ENCODE data around the gene FBLN7. TPM values are rescaled to one million over a fixed set of nuclear protein-coding genes. Genes with fewer than 3 reads are reported as not detected.

Gene FBLN7
- total RNA-seq, 1 experiment from 2014 or later: 4.1 TPM

DNA sequence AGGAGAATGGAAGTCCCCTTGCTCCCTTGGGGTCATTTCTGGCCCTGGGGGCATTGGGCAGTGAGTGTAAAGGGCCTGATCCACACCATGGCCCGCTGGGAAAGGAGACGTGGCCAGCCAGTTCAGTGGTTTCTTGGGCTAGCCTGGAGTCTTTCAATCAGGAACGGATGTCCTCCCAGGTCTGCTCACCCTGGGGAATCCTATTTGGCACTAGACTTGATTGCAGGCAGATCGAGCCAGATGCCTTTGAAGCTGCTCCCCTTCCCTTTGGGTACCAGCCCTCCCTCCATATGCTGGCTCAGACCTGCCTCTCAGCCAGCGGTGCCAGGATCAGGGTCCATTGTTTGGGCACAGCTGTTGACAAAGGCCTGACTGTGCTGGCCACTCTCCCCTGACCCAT, 11.0 kb downstream of the FBLN7 start:
- no TSS peak for BruUV-seq (replicated peaks)
- POLR2A ChIA-PET (ENCODE audit: low non-redundant PET): no interaction called here
- CTCF ChIA-PET: no interaction called here

GRCh38 chr2:112149866-112150435, 11.8 kb downstream of the FBLN7 start:
- Histone ChIP-seq H3K4me1 (ENCODE audit: insufficient read depth, low read length, poor library complexity, severe bottlenecking) (no peaks in the 10 kb centered on the region), H3K27ac (ENCODE audit: low read depth, low read length, poor library complexity, severe bottlenecking) (no peak overlapping the region), H3K4me3 (ENCODE audit: low read depth, low read length, poor library complexity, severe bottlenecking) (no peak overlapping the region), H3K9me3 (ENCODE audit: low read depth, low read length, poor library complexity, severe bottlenecking) (no peaks in the 10 kb centered on the region), H3K27me3 (replicated peaks; ENCODE audit: insufficient read depth, low read depth, low read length, poor library complexity) (no peaks in the 10 kb centered on the region), H3K36me3 (ENCODE audit: insufficient read depth, low read length, poor library complexity, severe bottlenecking) (no peaks in the 10 kb centered on the region)
- intact Hi-C loops (cut with micrococcal nuclease; ENCODE audit: unreplicated experiment): no loop called here
- TF ChIP-seq CTCF (conservative IDR thresholded peaks at IDR 0.05; ENCODE audit: low read depth, low read length): no peak
- no peak for TF ChIP-seq EZH2 (IDR thresholded peaks at IDR 0.05; ENCODE audit: borderline replicate concordance, low read depth, low read length, poor library complexity, severe bottlenecking)
- no TSS peak for BruUV-seq (replicated peaks)
- ChIA-PET CTCF (no interaction called here), POLR2A (ENCODE audit: low non-redundant PET) (no interaction called here)
- no peak for DNase-seq (ENCODE audit: low spot score)

More for the DNA sequence above, 11.0 kb downstream of the FBLN7 start:
- no peaks in the 10 kb centered on the region for H3K4me1 ChIP-seq (ENCODE audit: insufficient read depth, low read length, poor library complexity, severe bottlenecking)
- TF ChIP-seq CTCF (conservative IDR thresholded peaks at IDR 0.05; ENCODE audit: low read depth, low read length) (no peak), EZH2 (IDR thresholded peaks at IDR 0.05; ENCODE audit: borderline replicate concordance, low read depth, low read length, poor library complexity, severe bottlenecking) (no peak)
- DNase-seq (ENCODE audit: low spot score): no peak
- no peaks in the 10 kb centered on the region for H3K27me3 ChIP-seq (replicated peaks; ENCODE audit: insufficient read depth, low read depth, low read length, poor library complexity)
- no peaks in the 10 kb centered on the region for H3K9me3 ChIP-seq (ENCODE audit: low read depth, low read length, poor library complexity, severe bottlenecking)
- H3K27ac ChIP-seq (ENCODE audit: low read depth, low read length, poor library complexity, severe bottlenecking): no peak overlapping the region
- H3K4me3 ChIP-seq (ENCODE audit: low read depth, low read length, poor library complexity, severe bottlenecking): no peak overlapping the region
- intact Hi-C loops (cut with micrococcal nuclease; ENCODE audit: unreplicated experiment): no loop called here
- H3K36me3 ChIP-seq (ENCODE audit: insufficient read depth, low read length, poor library complexity, severe bottlenecking): no peaks in the 10 kb centered on the region

GRCh38 chr2:112150447-112150846, 12.3 kb downstream of the FBLN7 start:
- H3K4me1 ChIP-seq (ENCODE audit: insufficient read depth, low read length, poor library complexity, severe bottlenecking): no peaks in the 10 kb centered on the region
- no peaks in the 10 kb centered on the region for H3K36me3 ChIP-seq (ENCODE audit: insufficient read depth, low read length, poor library complexity, severe bottlenecking)
- TF ChIP-seq EZH2 (IDR thresholded peaks at IDR 0.05; ENCODE audit: borderline replicate concordance, low read depth, low read length, poor library complexity, severe bottlenecking): no peak
- TF ChIP-seq CTCF (conservative IDR thresholded peaks at IDR 0.05; ENCODE audit: low read depth, low read length): no peak
- no peaks in the 10 kb centered on the region for H3K27me3 ChIP-seq (replicated peaks; ENCODE audit: insufficient read depth, low read depth, low read length, poor library complexity)
- intact Hi-C loops (cut with micrococcal nuclease; ENCODE audit: unreplicated experiment): no loop called here
- CTCF ChIA-PET: no interaction called here
- POLR2A ChIA-PET (ENCODE audit: low non-redundant PET): no interaction called here
- BruUV-seq (replicated peaks): no TSS peak
- no peaks in the 10 kb centered on the region for H3K9me3 ChIP-seq (ENCODE audit: low read depth, low read length, poor library complexity, severe bottlenecking)
- H3K4me3 ChIP-seq (ENCODE audit: low read depth, low read length, poor library complexity, severe bottlenecking): no peak overlapping the region
- H3K27ac ChIP-seq (ENCODE audit: low read depth, low read length, poor library complexity, severe bottlenecking): no peak overlapping the region
- DNase-seq (ENCODE audit: low spot score): no peak
